HepG2 (cell line): ENCODE measurements around the gene SPINDOC. TPM values are rescaled to one million over a fixed set of nuclear protein-coding genes. Genes with fewer than 3 reads are reported as not detected.

Experiments
- CHD4 ChIP-seq: fragments of 200-600 bp; sonication (generic); IDR thresholded peaks from 2 replicates; pipeline ENCODE4 v1.7.0; 2017; ENCODE audit warnings: mild to moderate bottlenecking, low read length, borderline replicate concordance
- DNMT3B ChIP-seq: conservative IDR thresholded peaks from 2 replicates; pipeline ENCODE4 v1.6.1; 2016; ENCODE audit warnings: missing biosample characterization, control low read depth
- FOXP4 ChIP-seq: sonication (generic); formaldehyde crosslinking; IDR thresholded peaks from 2 replicates; pipeline ENCODE4 v1.4.0; 2020; ENCODE audit warnings: missing genetic modification reagents
- HIC2 ChIP-seq: sonication (generic); formaldehyde crosslinking; IDR thresholded peaks from 2 replicates; pipeline ENCODE4 v1.9.0; 2022; ENCODE audit warnings: low read depth, missing genetic modification reagents
- HOXA9 ChIP-seq: sonication (generic); formaldehyde crosslinking; IDR thresholded peaks from 2 replicates; pipeline ENCODE4 v1.8.1; 2022; ENCODE audit warnings: missing genetic modification reagents, mild to moderate bottlenecking, moderate library complexity, borderline replicate concordance
- MAFG ChIP-seq: sonication (generic); formaldehyde crosslinking; IDR thresholded peaks from 2 replicates; pipeline ENCODE4 v1.5.1; 2020; ENCODE audit warnings: mild to moderate bottlenecking, missing genetic modification reagents
- SSRP1 ChIP-seq: IDR thresholded peaks from 2 replicates; pipeline ENCODE4 v1.6.1; 2016; ENCODE audit warnings: control low read depth
- TIGD3 ChIP-seq: sonication (generic); formaldehyde crosslinking; IDR thresholded peaks from 2 replicates; pipeline ENCODE4 v1.5.1; 2020; ENCODE audit warnings: mild to moderate bottlenecking, missing genetic modification reagents, borderline replicate concordance
- XRCC5 ChIP-seq: fragments of 200-400 bp; formaldehyde crosslinking; optimal IDR thresholded peaks from 2 replicates; pipeline ENCODE3; 2017; ENCODE audit warnings: mild to moderate bottlenecking, low read length
- YEATS2 ChIP-seq: sonication (generic); formaldehyde crosslinking; IDR thresholded peaks from 2 replicates; pipeline ENCODE4 v1.4.0; 2020; ENCODE audit warnings: missing genetic modification reagents, borderline replicate concordance
- ZMAT5 ChIP-seq: sonication (generic); formaldehyde crosslinking; IDR thresholded peaks from 2 replicates; pipeline ENCODE4 v1.5.0; 2020; ENCODE audit warnings: mild to moderate bottlenecking, low read depth, missing genetic modification reagents, borderline replicate concordance
- ZNF225 ChIP-seq: sonication (generic); formaldehyde crosslinking; IDR thresholded peaks from 2 replicates; pipeline ENCODE4 v1.4.0; 2020; ENCODE audit warnings: mild to moderate bottlenecking, missing genetic modification reagents
- ZNF253 ChIP-seq: sonication (generic); formaldehyde crosslinking; IDR thresholded peaks from 2 replicates; pipeline ENCODE4 v1.8.0; 2022; ENCODE audit warnings: mild to moderate bottlenecking, missing genetic modification reagents, borderline replicate concordance
- ZNF597 ChIP-seq: sonication (generic); formaldehyde crosslinking; IDR thresholded peaks from 2 replicates; pipeline ENCODE4 v1.5.0; 2020; ENCODE audit warnings: missing genetic modification reagents
- ZNF788 ChIP-seq: sonication (generic); formaldehyde crosslinking; IDR thresholded peaks from 2 replicates; pipeline ENCODE4 v1.5.0; 2020; ENCODE audit warnings: mild to moderate bottlenecking, missing genetic modification reagents, borderline replicate concordance
- ZNF879 ChIP-seq: sonication (generic); formaldehyde crosslinking; IDR thresholded peaks from 2 replicates; pipeline ENCODE4 v1.8.1; 2023; ENCODE audit warnings: missing genetic modification reagents
- ZSCAN30 ChIP-seq: sonication (generic); formaldehyde crosslinking; IDR thresholded peaks from 2 replicates; pipeline ENCODE4 v1.5.0; 2020; ENCODE audit warnings: mild to moderate bottlenecking, missing genetic modification reagents
- polyA plus RNA-seq, 8 experiments: library from polyadenylated mRNA; depleted of rRNA in 3 of 8; stranded (reverse) in 7 of 8; unstranded in 1 of 8; fragments of >200 nt; fragmentation: Illumina TruSeq in 4 of 8; extraction: Trizol in 4 of 8; gene quantifications; 2 replicates each; pipeline versions ENCODE4 v1.2.1 to v1.2.3, GENCODE V29; 2011 to 2016; ENCODE audit warnings: low read depth in 4 of 8, missing spikeins in 1 of 8, mixed read lengths in 1 of 8; ENCODE audit not compliant: insufficient read depth in 1 of 8
- total RNA-seq, 5 experiments: library from RNA; depleted of rRNA; stranded (reverse); fragments of >200 nt; fragmentation: Illumina TruSeq; extraction: Trizol; gene quantifications; 2 replicates each; pipeline ENCODE4 v1.2.3, GENCODE V29; 2016; ENCODE audit warnings: low read depth in 1 of 5

The SPINDOC gene
- total and polyA plus RNA-seq, 2 of the 13 experiments (the other 11 are each of a cell fraction or from before 2014, with no cell fraction given), result 21.4 to 29.9 TPM

- TF ChIP-seq TIGD3 (no peak), XRCC5 (peak; percentile 37), ZMAT5 (CRISPR knock-in tag) (no peak), ZNF879 (CRISPR knock-in tag) (no peak), ZNF225 (CRISPR knock-in tag) (no peak), SSRP1 (no peak), MAFG (CRISPR knock-in tag) (no peak), FOXP4 (CRISPR knock-in tag) (peak; percentile 70), HOXA9 (CRISPR knock-in tag) (peak; percentile 48; the same call in 1 of the 2 replicates), CHD4 (no peak), ZSCAN30 (no peak), ZNF253 (CRISPR knock-in tag) (no peak), ZNF597 (CRISPR knock-in tag) (no peak), HIC2 (CRISPR knock-in tag) (peak; percentile 99), DNMT3B (CRISPR knock-in tag) (no peak), ZNF788 (CRISPR knock-in tag) (no peak), YEATS2 (CRISPR knock-in tag) (no peak)
These were observed 49.7 kb downstream of the SPINDOC start (continued) for GRCh38 chr11:63862923-63863322.
